Activated B cell treated with CpG ODN at 0.5 μM for 24 hours (primary cell): ENCODE measurements around the gene GSE1. TPM values are rescaled to one million over a fixed set of nuclear protein-coding genes. Genes with fewer than 3 reads are reported as not detected.

Source experiments
- ATAC-seq: fragments of 200-7000 bp; cut with Tn5 transposase; one replicate; pipeline ENCODE4 v1.10.0; 2021; ENCODE audit warnings: low read depth, mild to moderate bottlenecking, moderate library complexity
- CTCF ChIA-PET: fragments of 350-600 bp; sonication (Branson Sonifier 250); formaldehyde crosslinking; loops from one replicate; lab custom pipeline; 2021; ENCODE audit warnings: antibody characterized with exemption; lab: Charles Lee
- POLR2A ChIA-PET: fragments of 350-600 bp; sonication (Branson Sonifier 250); formaldehyde crosslinking; loops from one replicate; lab custom pipeline; 2021; ENCODE audit warnings: antibody characterized with exemption; lab: Charles Lee
- DNase-seq: peaks from one replicate; pipeline ENCODE4 v3.0.0; 2022
- H3K27ac Mint-ChIP-seq: one replicate; pipeline ENCODE4 v1.8.0; 2020; ENCODE audit warnings: mixed read lengths
- H3K27me3 Mint-ChIP-seq: one replicate; pipeline ENCODE4 v1.8.0; 2021; ENCODE audit warnings: mixed read lengths
- H3K36me3 Mint-ChIP-seq: one replicate; pipeline ENCODE4 v1.8.0; 2021; ENCODE audit warnings: low read depth, mixed read lengths
- H3K4me1 Mint-ChIP-seq: one replicate; pipeline ENCODE4 v1.8.0; 2021; ENCODE audit warnings: mixed read lengths
- H3K4me3 Mint-ChIP-seq: one replicate; pipeline ENCODE4 v1.8.0; 2020; ENCODE audit warnings: mild to moderate bottlenecking, mixed read lengths
- H3K9me3 Mint-ChIP-seq: one replicate; pipeline ENCODE4 v1.8.0; 2020; ENCODE audit warnings: mixed read lengths
- CTCF ChIP-seq: fragments of 200-600 bp; IDR thresholded peaks from one replicate; pipeline ENCODE4 v1.8.0; 2022; ENCODE audit warnings: antibody characterized with exemption, mild to moderate bottlenecking
- intact Hi-C: fragments of 100-400 bp; cut with micrococcal nuclease; formaldehyde crosslinking; loops from one replicate; pipeline ENCODE4 v1.15.1; 2024
- total RNA-seq: library from RNA; stranded (reverse); gene quantifications from 2 replicates; pipeline ENCODE4 v1.2.3, GENCODE V29; 2022

The GSE1 gene
- total RNA-seq, 1 donor from 2014 or later = 48.3 TPM

- Mint-ChIP-seq H3K27me3 (no peaks in the 10 kb centered on the region), H3K9me3 (no peaks in the 10 kb centered on the region), H3K4me3 (no peak overlapping the region), H3K36me3 (peaks cover 9% of the 10 kb centered on the region), H3K27ac (no peak overlapping the region), H3K4me1 (peaks cover 37% of the 10 kb centered on the region)
- intact Hi-C loops = no loop called here
- no peak for TF ChIP-seq CTCF
- ChIA-PET CTCF (no interaction called here), POLR2A (no interaction called here)
- DNase-seq (no peak), ATAC-seq (no peak)
Observed at GRCh38 chr16:85623250-85623649, 10.1 kb downstream of the GSE1 start.

DNA sequence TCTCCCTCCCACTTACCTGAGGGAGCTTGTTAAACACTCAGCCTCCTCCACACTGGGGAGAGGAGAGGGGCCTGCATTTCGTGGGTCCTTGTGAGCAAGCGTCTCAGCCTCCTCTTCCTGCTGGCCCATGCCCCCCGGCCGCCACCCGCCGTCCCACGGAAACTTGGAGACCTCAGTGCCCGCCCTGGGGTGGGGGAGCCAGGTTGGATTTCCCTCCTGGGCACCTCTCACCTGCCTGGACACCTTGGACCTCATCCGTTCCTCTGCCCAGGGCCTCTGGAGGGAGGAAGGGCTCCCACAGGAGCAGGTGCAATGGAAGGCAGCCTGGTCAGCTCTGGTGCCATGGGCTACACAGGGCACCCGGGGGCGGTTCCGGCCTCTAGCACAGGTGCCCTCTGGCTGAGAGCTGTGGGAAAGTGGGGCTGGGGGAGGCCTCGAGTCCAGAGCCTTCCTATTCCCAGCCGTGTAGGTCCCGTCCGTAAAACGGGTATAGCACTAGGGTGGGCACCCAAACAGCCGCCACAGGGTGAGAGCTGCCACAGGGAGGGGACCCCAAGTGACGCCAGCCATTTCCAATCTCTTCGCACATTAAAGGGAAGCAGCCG is 11.0 kb downstream of the GSE1 start:
- POLR2A ChIA-PET = no interaction called here
- H3K36me3 Mint-ChIP-seq = peaks cover 15% of the 10 kb centered on the region
- no peak for TF ChIP-seq CTCF
- no peak overlapping the region for H3K4me3 Mint-ChIP-seq
- H3K27me3 Mint-ChIP-seq = no peaks in the 10 kb centered on the region
- H3K27ac Mint-ChIP-seq = no peak overlapping the region
- intact Hi-C loops = no loop called here
- H3K9me3 Mint-ChIP-seq = no peaks in the 10 kb centered on the region
- peaks cover 35% of the 10 kb centered on the region for H3K4me1 Mint-ChIP-seq
- ATAC-seq = no peak
- no peak for DNase-seq
- CTCF ChIA-PET = no interaction called here

DNA sequence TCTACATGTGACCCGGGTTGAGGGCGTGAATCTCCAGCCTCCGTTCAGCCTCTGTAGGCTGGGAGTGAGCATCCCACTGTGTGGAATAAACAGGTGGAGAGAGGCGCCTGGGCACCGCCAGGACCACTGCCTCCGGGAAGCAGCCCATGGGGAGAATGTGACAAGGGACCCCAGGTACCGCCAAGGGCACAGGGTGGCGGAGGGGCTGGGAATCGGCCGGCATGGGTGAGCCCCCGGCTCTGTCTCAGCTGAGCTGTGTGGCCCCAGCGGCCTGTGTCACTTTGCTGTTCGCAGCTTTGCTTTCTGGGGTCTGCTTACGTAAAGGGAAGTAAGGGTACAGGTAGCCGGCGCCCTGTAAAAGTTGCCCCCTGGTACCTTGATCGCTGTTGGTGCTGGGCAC is 11.5 kb downstream of the GSE1 start:
- intact Hi-C loops = no loop called here
- no peaks in the 10 kb centered on the region for H3K27me3 Mint-ChIP-seq
- peaks cover 18% of the 10 kb centered on the region for H3K36me3 Mint-ChIP-seq
- TF ChIP-seq CTCF = no peak
- no peak overlapping the region for H3K4me3 Mint-ChIP-seq
- ATAC-seq = no peak
- DNase-seq = no peak
- ChIA-PET CTCF (no interaction called here), POLR2A (no interaction called here)
- peaks cover 36% of the 10 kb centered on the region for H3K4me1 Mint-ChIP-seq
- H3K27ac Mint-ChIP-seq = no peak overlapping the region
- peaks cover 2% of the 10 kb centered on the region for H3K9me3 Mint-ChIP-seq

DNA sequence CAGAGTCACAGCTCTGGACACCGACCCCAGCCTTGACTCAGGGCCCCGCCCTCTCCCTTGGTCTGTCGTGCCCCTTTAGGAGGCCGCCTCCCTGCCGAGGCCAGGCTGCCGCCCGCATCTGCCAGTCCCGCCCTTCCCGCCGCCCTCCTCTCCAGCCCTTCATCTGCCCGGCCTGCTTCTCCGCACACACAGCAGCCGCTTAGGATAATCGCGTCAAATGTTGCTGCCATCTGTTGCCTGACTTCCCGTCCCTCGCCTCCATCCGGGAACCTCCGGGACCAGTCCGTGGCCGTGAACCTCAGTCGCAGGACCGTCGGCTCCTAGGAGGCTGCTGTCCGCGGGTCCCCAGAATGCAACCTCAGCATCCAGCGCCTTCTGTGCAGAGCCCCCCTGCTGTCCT is 11.9 kb downstream of the GSE1 start:
- Mint-ChIP-seq H3K27me3 (no peaks in the 10 kb centered on the region), H3K36me3 (peaks cover 21% of the 10 kb centered on the region), H3K9me3 (peaks cover 4% of the 10 kb centered on the region), H3K4me3 (no peak overlapping the region), H3K4me1 (peaks cover 36% of the 10 kb centered on the region), H3K27ac (no peak overlapping the region)
- no peak for TF ChIP-seq CTCF
- DNase-seq (no peak), ATAC-seq (no peak)
- ChIA-PET CTCF (no interaction called here), POLR2A (no interaction called here)
- intact Hi-C loops = no loop called here

- DNase-seq (no peak), ATAC-seq (no peak)
- Mint-ChIP-seq H3K36me3 (peaks cover 21% of the 10 kb centered on the region), H3K4me3 (no peak overlapping the region), H3K4me1 (peaks cover 38% of the 10 kb centered on the region), H3K27ac (no peak overlapping the region), H3K27me3 (no peaks in the 10 kb centered on the region), H3K9me3 (peaks cover 4% of the 10 kb centered on the region)
- POLR2A ChIA-PET = no interaction called here
- intact Hi-C loops = no loop called here
- CTCF ChIA-PET = no interaction called here
- TF ChIP-seq CTCF = no peak
Observed at GRCh38 chr16:85625485-85626117, 12.5 kb downstream of the GSE1 start.
